ENCODE results near the gene ARID3A.

Gene ARID3A

DNA sequence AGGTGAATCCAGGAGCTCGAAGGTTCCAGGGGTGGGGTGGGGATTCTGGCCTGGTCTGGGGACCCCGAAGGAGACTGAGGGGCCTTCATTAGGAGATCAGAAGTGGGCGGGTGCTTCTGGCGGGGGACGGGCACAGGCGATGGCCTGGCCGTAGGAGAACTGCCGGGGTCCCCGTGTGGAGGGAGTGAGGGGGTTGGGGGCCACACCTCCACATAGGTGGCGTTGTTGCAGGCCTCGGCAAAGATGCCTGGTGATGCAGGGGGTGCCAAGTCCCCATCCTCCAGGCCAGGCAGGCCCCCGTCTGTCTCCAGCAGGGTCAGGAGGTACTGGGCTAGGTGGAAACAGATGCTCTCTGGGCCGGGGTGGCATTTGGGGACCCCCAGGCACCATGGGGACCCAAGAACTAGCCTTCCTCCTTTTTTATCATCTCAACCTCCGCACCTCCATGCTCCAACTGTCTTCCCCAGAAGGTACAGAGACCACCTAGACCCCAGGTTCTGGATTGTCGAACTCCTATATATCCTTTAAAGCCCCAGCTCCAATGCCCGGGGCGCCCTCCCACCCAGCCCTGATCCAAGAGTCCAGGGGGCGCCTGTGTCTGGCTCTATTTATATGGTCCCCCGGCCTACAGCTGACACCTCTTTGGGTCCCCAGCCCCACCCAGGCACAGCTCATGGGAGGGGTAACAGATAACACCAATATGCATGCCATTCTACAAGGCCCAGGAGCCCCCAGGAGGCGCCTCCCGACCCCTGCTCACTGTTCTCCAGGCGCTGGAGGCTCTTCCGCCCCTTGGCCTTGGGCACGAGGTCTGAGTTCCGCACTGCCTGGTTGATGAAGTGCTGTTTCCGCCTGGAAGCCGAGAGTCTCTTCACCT lies 24.4 kb upstream of the ARID3A start:
- Histone ChIP-seq H2AFZ (ENCODE audit: low read length) (no peak overlapping the region), H3K79me1 (ENCODE audit: low read depth, low read length) (peaks cover 13% of the 10 kb centered on the region), H3K18ac (ENCODE audit: low read length) (no peak overlapping the region), H3K27ac (replicated peaks; ENCODE audit: low read length) (no peak overlapping the region), H3K27me3 (ENCODE audit: control insufficient read depth in 3 of 3, insufficient read depth in 3 of 3, low read depth in 1 of 3, low read length in 3 of 3) (no peaks in the 10 kb centered on the region), H2BK5ac (ENCODE audit: low read length) (peak overlapping the region; percentile 66), H3K4ac (ENCODE audit: low read length) (peak overlapping the region; percentile 3), H2BK120ac (ENCODE audit: low read depth, low read length) (no peak overlapping the region), H4K91ac (ENCODE audit: low read depth, low read length, poor library complexity) (no peak overlapping the region), H3K4me1 (ENCODE audit: control insufficient read depth in 2 of 2, insufficient read depth in 1 of 2, low read depth in 1 of 2, low read length in 2 of 2) (peaks cover 5 to 7% of the 10 kb centered on the region in 2 donors), H2AK5ac (ENCODE audit: low read depth, low read length) (no peak overlapping the region), H3K4me3 (ENCODE audit: low read length in 2 of 2) (no peak overlapping the region), H2BK15ac (ENCODE audit: low read length) (no peak overlapping the region), H4K8ac (ENCODE audit: low read depth, low read length) (no peak overlapping the region), H3K36me3 (replicated peaks in 1 of 2; ENCODE audit: control insufficient read depth in 2 of 2, insufficient read depth in 2 of 2, low read length in 2 of 2) (peaks cover 3 to 49% of the 10 kb centered on the region in 2 donors), H3K23ac (ENCODE audit: low read depth, low read length, poor library complexity) (no peak overlapping the region), H3K9me3 (replicated peaks in 1 of 2; ENCODE audit: control insufficient read depth in 2 of 2, insufficient read depth in 1 of 2, low read depth in 1 of 2, low read length in 2 of 2) (no peaks in the 10 kb centered on the region), H3K9ac (ENCODE audit: low read depth, low read length, poor library complexity) (no peak overlapping the region), H3K4me2 (ENCODE audit: insufficient read depth, low read length, poor library complexity, severe bottlenecking) (no peak overlapping the region), H2BK12ac (ENCODE audit: low read length) (no peak overlapping the region), H3K14ac (ENCODE audit: low read length) (no peak overlapping the region)
- no CpG with 5 or more reads among the region's 27 CpGs for WGBS, 2 donors (ENCODE audit: extremely low coverage in 2 of 2, insufficient read length in 2 of 2, insufficient replicate concordance in 1 of 2)
- DNase-seq (ENCODE audit: low spot score) = no peak

DNA sequence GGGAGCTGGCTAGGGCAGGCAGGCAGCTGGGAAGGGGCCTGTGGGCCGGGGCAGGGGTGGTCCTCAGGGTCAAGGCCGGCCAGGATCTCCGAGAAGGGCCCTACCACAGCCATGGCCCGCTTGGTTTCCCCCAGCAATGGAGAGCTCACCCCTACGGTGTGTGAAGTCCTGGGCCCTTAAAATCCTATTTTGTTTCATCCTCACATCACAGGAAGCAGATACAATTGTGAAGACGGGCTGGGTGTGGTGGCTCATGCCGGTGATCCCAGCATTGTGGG lies 23.8 kb upstream of the ARID3A start:
- peaks cover 3 to 43% of the 10 kb centered on the region in 2 donors for H3K36me3 ChIP-seq (replicated peaks in 1 of 2; ENCODE audit: control insufficient read depth in 2 of 2, insufficient read depth in 2 of 2, low read length in 2 of 2)
- H3K27ac ChIP-seq (replicated peaks; ENCODE audit: low read length) = no peak overlapping the region
- no peak overlapping the region for H3K23ac ChIP-seq (ENCODE audit: low read depth, low read length, poor library complexity)
- H2BK120ac ChIP-seq (ENCODE audit: low read depth, low read length) = no peak overlapping the region
- H2AFZ ChIP-seq (ENCODE audit: low read length) = no peak overlapping the region
- WGBS, 2 donors (ENCODE audit: extremely low coverage in 2 of 2, insufficient read length in 2 of 2, insufficient replicate concordance in 1 of 2) = no CpG with 5 or more reads among the region's 7 CpGs
- H3K9me3 ChIP-seq (replicated peaks in 1 of 2; ENCODE audit: control insufficient read depth in 2 of 2, insufficient read depth in 1 of 2, low read depth in 1 of 2, low read length in 2 of 2) = no peaks in the 10 kb centered on the region
- H3K4me1 ChIP-seq (ENCODE audit: control insufficient read depth in 2 of 2, insufficient read depth in 1 of 2, low read depth in 1 of 2, low read length in 2 of 2) = peaks cover 5 to 7% of the 10 kb centered on the region in 2 donors
- H3K4ac ChIP-seq (ENCODE audit: low read length) = peak overlapping the region; percentile 3
- H2BK15ac ChIP-seq (ENCODE audit: low read length) = no peak overlapping the region
- no peak overlapping the region for H2BK5ac ChIP-seq (ENCODE audit: low read length)
- no peak overlapping the region for H3K14ac ChIP-seq (ENCODE audit: low read length)
- H3K18ac ChIP-seq (ENCODE audit: low read length) = no peak overlapping the region
- no peak overlapping the region for H3K9ac ChIP-seq (ENCODE audit: low read depth, low read length, poor library complexity)
- H3K79me1 ChIP-seq (ENCODE audit: low read depth, low read length) = peaks cover 13% of the 10 kb centered on the region
- H2BK12ac ChIP-seq (ENCODE audit: low read length) = no peak overlapping the region
- H3K27me3 ChIP-seq (ENCODE audit: control insufficient read depth in 3 of 3, insufficient read depth in 3 of 3, low read depth in 1 of 3, low read length in 3 of 3) = no peaks in the 10 kb centered on the region
- H4K8ac ChIP-seq (ENCODE audit: low read depth, low read length) = no peak overlapping the region
- no peak overlapping the region for H4K91ac ChIP-seq (ENCODE audit: low read depth, low read length, poor library complexity)
- no peak overlapping the region for H2AK5ac ChIP-seq (ENCODE audit: low read depth, low read length)
- H3K4me2 ChIP-seq (ENCODE audit: insufficient read depth, low read length, poor library complexity, severe bottlenecking) = no peak overlapping the region
- H3K4me3 ChIP-seq (ENCODE audit: low read length in 2 of 2) = no peak overlapping the region
- no peak for DNase-seq (ENCODE audit: low spot score)

DNA sequence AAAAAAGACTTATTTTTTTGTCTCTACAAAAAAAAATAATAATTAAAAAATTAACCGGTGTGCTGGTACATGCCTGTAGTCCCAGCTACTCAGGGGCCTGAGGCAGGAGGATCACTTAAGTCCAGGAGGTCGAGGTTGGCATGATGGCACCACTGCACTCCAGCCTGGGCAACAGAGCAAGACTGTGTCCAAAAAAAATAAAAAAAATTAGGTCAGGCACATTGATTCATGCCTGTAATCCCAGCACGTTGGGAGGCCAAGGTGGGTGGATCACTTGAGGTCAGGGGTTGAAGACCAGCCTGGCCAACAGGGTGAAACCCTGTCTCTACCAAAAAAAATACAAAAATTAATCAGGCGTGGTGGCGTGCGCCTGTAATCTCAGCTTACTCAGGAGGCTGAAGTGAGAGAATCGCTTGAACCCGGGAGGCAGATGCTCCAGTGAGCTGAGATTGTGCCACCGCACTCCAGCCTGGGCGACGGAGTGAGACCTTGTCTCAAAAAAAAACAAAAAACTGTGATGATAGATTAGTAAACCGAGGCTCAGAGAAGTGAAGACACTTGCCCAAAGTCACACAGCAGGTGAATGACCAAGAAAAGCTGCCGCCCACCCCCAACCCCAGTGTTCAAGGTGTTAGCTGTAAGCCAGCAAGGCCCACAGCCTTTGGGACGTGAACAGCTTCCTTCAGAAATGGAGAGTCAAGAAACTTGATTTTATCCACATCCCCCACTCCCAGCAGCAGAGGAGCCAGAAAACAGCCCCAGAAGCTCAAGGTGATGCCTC lies 23.2 kb upstream of the ARID3A start:
- WGBS, 2 donors (ENCODE audit: extremely low coverage in 2 of 2, insufficient read length in 2 of 2, insufficient replicate concordance in 1 of 2) = no CpG with 5 or more reads among the region's 14 CpGs
- peaks cover 5 to 7% of the 10 kb centered on the region in 2 donors for H3K4me1 ChIP-seq (ENCODE audit: control insufficient read depth in 2 of 2, insufficient read depth in 1 of 2, low read depth in 1 of 2, low read length in 2 of 2)

DNA sequence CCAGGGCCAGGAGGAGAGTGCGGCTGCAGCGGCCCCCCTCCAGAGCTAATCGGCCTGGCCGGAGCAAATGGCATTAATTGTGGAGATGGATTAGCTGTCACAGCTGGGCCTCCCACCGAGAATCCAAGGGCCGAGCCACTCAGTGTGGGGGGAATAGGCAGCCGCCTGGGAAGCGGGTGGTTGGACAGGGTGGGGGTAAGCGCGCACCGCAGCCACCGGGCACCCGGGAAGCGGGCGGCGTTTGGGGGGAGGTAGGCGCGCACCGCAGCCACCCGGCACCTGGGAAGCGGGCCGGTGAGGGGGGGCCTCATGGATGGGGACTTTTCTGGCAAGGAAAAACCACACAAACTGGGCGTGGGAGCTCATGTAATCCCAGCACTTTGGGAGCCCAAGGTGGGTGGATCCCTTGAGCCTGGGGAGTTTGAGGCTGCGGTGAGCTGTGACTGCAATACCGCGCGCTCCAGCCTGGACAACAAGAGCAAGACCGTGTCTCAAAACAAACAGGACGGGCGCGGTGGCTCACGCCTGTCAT lies 22.5 kb upstream of the ARID3A start:
- WGBS, 2 donors (ENCODE audit: extremely low coverage in 2 of 2, insufficient read length in 2 of 2, insufficient replicate concordance in 1 of 2) = no CpG with 5 or more reads among the region's 32 CpGs
- Histone ChIP-seq H3K9me3 (replicated peaks in 1 of 2; ENCODE audit: control insufficient read depth in 2 of 2, insufficient read depth in 1 of 2, low read depth in 1 of 2, low read length in 2 of 2) (no peaks in the 10 kb centered on the region), H2AK5ac (ENCODE audit: low read depth, low read length) (peak overlapping the region; percentile 63)

More for the DNA sequence above, 23.2 kb upstream of the ARID3A start:
- H3K9ac ChIP-seq (ENCODE audit: low read depth, low read length, poor library complexity) = no peak overlapping the region
- DNase-seq (ENCODE audit: low spot score) = no peak
- no peak overlapping the region for H2BK12ac ChIP-seq (ENCODE audit: low read length)
- no peaks in the 10 kb centered on the region for H3K27me3 ChIP-seq (ENCODE audit: control insufficient read depth in 3 of 3, insufficient read depth in 3 of 3, low read depth in 1 of 3, low read length in 3 of 3)
- no peak overlapping the region for H3K23ac ChIP-seq (ENCODE audit: low read depth, low read length, poor library complexity)
- H4K8ac ChIP-seq (ENCODE audit: low read depth, low read length) = no peak overlapping the region
- H2AK5ac ChIP-seq (ENCODE audit: low read depth, low read length) = no peak overlapping the region
- no peak overlapping the region for H3K4me3 ChIP-seq (ENCODE audit: low read length in 2 of 2)
- H2BK120ac ChIP-seq (ENCODE audit: low read depth, low read length) = no peak overlapping the region
- H2BK15ac ChIP-seq (ENCODE audit: low read length) = no peak overlapping the region
- H3K36me3 ChIP-seq (replicated peaks in 1 of 2; ENCODE audit: control insufficient read depth in 2 of 2, insufficient read depth in 2 of 2, low read length in 2 of 2) = peaks cover 3 to 37% of the 10 kb centered on the region in 2 donors
- no peak overlapping the region for H3K4ac ChIP-seq (ENCODE audit: low read length)
- H3K4me2 ChIP-seq (ENCODE audit: insufficient read depth, low read length, poor library complexity, severe bottlenecking) = no peak overlapping the region
- H3K18ac ChIP-seq (ENCODE audit: low read length) = no peak overlapping the region
- no peak overlapping the region for H4K91ac ChIP-seq (ENCODE audit: low read depth, low read length, poor library complexity)
- H2BK5ac ChIP-seq (ENCODE audit: low read length) = no peak overlapping the region
- H3K9me3 ChIP-seq (replicated peaks in 1 of 2; ENCODE audit: control insufficient read depth in 2 of 2, insufficient read depth in 1 of 2, low read depth in 1 of 2, low read length in 2 of 2) = no peaks in the 10 kb centered on the region
- peaks cover 13% of the 10 kb centered on the region for H3K79me1 ChIP-seq (ENCODE audit: low read depth, low read length)
- H3K27ac ChIP-seq (replicated peaks; ENCODE audit: low read length) = no peak overlapping the region
- H3K14ac ChIP-seq (ENCODE audit: low read length) = no peak overlapping the region
- H2AFZ ChIP-seq (ENCODE audit: low read length) = no peak overlapping the region

More for the DNA sequence above, 22.5 kb upstream of the ARID3A start:
- Histone ChIP-seq H2BK15ac (ENCODE audit: low read length) (no peak overlapping the region), H2BK5ac (ENCODE audit: low read length) (no peak overlapping the region), H3K14ac (ENCODE audit: low read length) (no peak overlapping the region), H3K23ac (ENCODE audit: low read depth, low read length, poor library complexity) (no peak overlapping the region), H3K36me3 (replicated peaks in 1 of 2; ENCODE audit: control insufficient read depth in 2 of 2, insufficient read depth in 2 of 2, low read length in 2 of 2) (peaks cover 3 to 35% of the 10 kb centered on the region in 2 donors), H3K27ac (replicated peaks; ENCODE audit: low read length) (peak overlapping the region; percentile 43), H3K4me3 (ENCODE audit: low read length in 2 of 2) (no peak overlapping the region), H3K4ac (ENCODE audit: low read length) (no peak overlapping the region), H4K91ac (ENCODE audit: low read depth, low read length, poor library complexity) (no peak overlapping the region), H3K18ac (ENCODE audit: low read length) (peak overlapping the region; percentile 57), H3K4me1 (ENCODE audit: control insufficient read depth in 2 of 2, insufficient read depth in 1 of 2, low read depth in 1 of 2, low read length in 2 of 2) (peaks cover 5 to 7% of the 10 kb centered on the region in 2 donors), H3K4me2 (ENCODE audit: insufficient read depth, low read length, poor library complexity, severe bottlenecking) (peak overlapping the region; percentile 18), H2BK120ac (ENCODE audit: low read depth, low read length) (no peak overlapping the region), H3K27me3 (ENCODE audit: control insufficient read depth in 3 of 3, insufficient read depth in 3 of 3, low read depth in 1 of 3, low read length in 3 of 3) (no peaks in the 10 kb centered on the region), H3K79me1 (ENCODE audit: low read depth, low read length) (peaks cover 13% of the 10 kb centered on the region), H2BK12ac (ENCODE audit: low read length) (no peak overlapping the region), H3K9ac (ENCODE audit: low read depth, low read length, poor library complexity) (no peak overlapping the region), H2AFZ (ENCODE audit: low read length) (no peak overlapping the region), H4K8ac (ENCODE audit: low read depth, low read length) (no peak overlapping the region)
- no peak for DNase-seq (ENCODE audit: low spot score)

All from neuronal stem cell (in vitro differentiated cells).